RCC 7860 (cell line): Measurements from ENCODE around the gene STAMBPL1.

Experiments used
- DNase-seq: peaks from one replicate; pipeline ENCODE4 v3.0.0-alpha.2; 2015; ENCODE audit warnings: low spot score
- FAIRE-seq: peaks from 2 replicates; lab custom pipeline; 2012; peaks lifted over from hg19 to GRCh38; lab: Jason Lieb, UNC

The STAMBPL1 gene

GRCh38 chr10:88944813-88945212 lies 64.8 kb downstream of the STAMBPL1 start:
- FAIRE-seq (no peak), DNase-seq (no peak)

- DNase-seq (no peak), FAIRE-seq (no peak)
Observed at GRCh38 chr10:88946200-88946599, 66.2 kb downstream of the STAMBPL1 start.

- no peak for FAIRE-seq
- DNase-seq = no peak
Observed at GRCh38 chr10:88946965-88947590, 67.0 kb downstream of the STAMBPL1 start.

GRCh38 chr10:88949051-88949450 lies 69.0 kb downstream of the STAMBPL1 start:
- FAIRE-seq (no peak), DNase-seq (no peak)

GRCh38 chr10:88949912-88950837 lies 70.1 kb downstream of the STAMBPL1 start:
- no peak for FAIRE-seq
- no peak for DNase-seq

- no peak for DNase-seq
- FAIRE-seq = no peak
Observed at GRCh38 chr10:88952647-88953111, 72.6 kb downstream of the STAMBPL1 start, which contains the start of gene ACTA2. ACTA2 (minus strand) TSS chr10:88952773; CDS start chr10:88948930, 3,843 bp downstream.

GRCh38 chr10:88953662-88954061 lies 73.6 kb downstream of the STAMBPL1 start:
- DNase-seq = no peak
- no peak for FAIRE-seq

- FAIRE-seq (no peak), DNase-seq (no peak)
Observed at GRCh38 chr10:88954458-88955083, 74.5 kb downstream of the STAMBPL1 start.

GRCh38 chr10:88957381-88957780 lies 77.3 kb downstream of the STAMBPL1 start:
- FAIRE-seq = no peak

GRCh38 chr10:88958721-88959120 lies 78.7 kb downstream of the STAMBPL1 start:
- DNase-seq (no peak), FAIRE-seq (no peak)

More at GRCh38 chr10:88957381-88957780, 77.3 kb downstream of the STAMBPL1 start:
- no peak for DNase-seq

GRCh38 chr10:88960802-88961201 lies 80.8 kb downstream of the STAMBPL1 start:
- FAIRE-seq = no peak
- no peak for DNase-seq

GRCh38 chr10:88961266-88961665 lies 81.2 kb downstream of the STAMBPL1 start:
- DNase-seq = no peak
- no peak for FAIRE-seq

- no peak for DNase-seq
Observed at GRCh38 chr10:88962336-88962735, 82.3 kb downstream of the STAMBPL1 start.

GRCh38 chr10:88963318-88963717 lies 83.3 kb downstream of the STAMBPL1 start:
- FAIRE-seq (no peak), DNase-seq (no peak)

More at GRCh38 chr10:88962336-88962735, 82.3 kb downstream of the STAMBPL1 start:
- no peak for FAIRE-seq

- no peak for FAIRE-seq
- DNase-seq = no peak
Observed at GRCh38 chr10:88964360-88964759, 84.3 kb downstream of the STAMBPL1 start.

GRCh38 chr10:88964869-88965415 lies 84.9 kb downstream of the STAMBPL1 start:
- FAIRE-seq = no peak
- DNase-seq = no peak

- no peak for FAIRE-seq
Observed at GRCh38 chr10:88966797-88967196, 86.8 kb downstream of the STAMBPL1 start.

GRCh38 chr10:88968391-88968790 lies 88.3 kb downstream of the STAMBPL1 start:
- FAIRE-seq = no peak
- DNase-seq = no peak

More at GRCh38 chr10:88966797-88967196, 86.8 kb downstream of the STAMBPL1 start:
- no peak for DNase-seq

GRCh38 chr10:88971221-88972061 lies 91.4 kb downstream of the STAMBPL1 start:
- DNase-seq = no peak
- no peak for FAIRE-seq
